ENCODE results near the gene DBI. TPM values are rescaled to one million over a fixed set of nuclear protein-coding genes. Genes with fewer than 3 reads are reported as not detected.

DBI gene
- total RNA-seq, 1 donor from 2014 or later: 125 TPM

- DNase-seq (ENCODE audit: extremely low spot score, unreplicated experiment): no peak
- H3K36me3 Mint-ChIP-seq: no peaks in the 10 kb centered on the region
- H3K4me3 Mint-ChIP-seq: no peak overlapping the region
- H3K27ac Mint-ChIP-seq: no peak overlapping the region
- no peaks in the 10 kb centered on the region for H3K9me3 Mint-ChIP-seq
- H3K27me3 Mint-ChIP-seq: no peaks in the 10 kb centered on the region
- TF ChIP-seq CTCF (conservative IDR thresholded peaks at IDR 0.05): no peak
- peaks cover 11% of the 10 kb centered on the region for H3K4me1 Mint-ChIP-seq (ENCODE audit: unreplicated experiment)
Observed at GRCh38 chr2:119326938-119327337, 39.8 kb upstream of the DBI start.

- no peak for TF ChIP-seq CTCF (conservative IDR thresholded peaks at IDR 0.05)
- Mint-ChIP-seq H3K36me3 (no peaks in the 10 kb centered on the region), H3K9me3 (no peaks in the 10 kb centered on the region), H3K4me1 (ENCODE audit: unreplicated experiment) (peaks cover 11% of the 10 kb centered on the region), H3K4me3 (no peak overlapping the region), H3K27ac (no peak overlapping the region), H3K27me3 (no peaks in the 10 kb centered on the region)
- no peak for DNase-seq (ENCODE audit: extremely low spot score, unreplicated experiment)
Observed at GRCh38 chr2:119327431-119327830, 39.3 kb upstream of the DBI start.

GRCh38 chr2:119332953-119333352 is 33.8 kb upstream of the DBI start:
- Mint-ChIP-seq H3K27me3 (no peaks in the 10 kb centered on the region), H3K36me3 (peaks cover 6% of the 10 kb centered on the region), H3K4me3 (no peak overlapping the region), H3K27ac (no peak overlapping the region), H3K9me3 (no peaks in the 10 kb centered on the region), H3K4me1 (ENCODE audit: unreplicated experiment) (no peaks in the 10 kb centered on the region)
- TF ChIP-seq CTCF (conservative IDR thresholded peaks at IDR 0.05): no peak
- DNase-seq (ENCODE audit: extremely low spot score, unreplicated experiment): no peak

GRCh38 chr2:119333360-119333759 is 33.4 kb upstream of the DBI start:
- Mint-ChIP-seq H3K4me3 (no peak overlapping the region), H3K27ac (no peak overlapping the region), H3K27me3 (no peaks in the 10 kb centered on the region), H3K9me3 (no peaks in the 10 kb centered on the region), H3K36me3 (peaks cover 6% of the 10 kb centered on the region), H3K4me1 (ENCODE audit: unreplicated experiment) (no peaks in the 10 kb centered on the region)
- no peak for DNase-seq (ENCODE audit: extremely low spot score, unreplicated experiment)
- no peak for TF ChIP-seq CTCF (conservative IDR thresholded peaks at IDR 0.05)

- H3K27me3 Mint-ChIP-seq: no peaks in the 10 kb centered on the region
- H3K27ac Mint-ChIP-seq: no peak overlapping the region
- DNase-seq (ENCODE audit: extremely low spot score, unreplicated experiment): no peak
- H3K4me1 Mint-ChIP-seq (ENCODE audit: unreplicated experiment): no peaks in the 10 kb centered on the region
- TF ChIP-seq CTCF (conservative IDR thresholded peaks at IDR 0.05): no peak
- H3K36me3 Mint-ChIP-seq: peaks cover 6% of the 10 kb centered on the region
- H3K4me3 Mint-ChIP-seq: no peak overlapping the region
- H3K9me3 Mint-ChIP-seq: no peaks in the 10 kb centered on the region
Observed at GRCh38 chr2:119333833-119334232, 32.9 kb upstream of the DBI start.

GRCh38 chr2:119337749-119338148 is 29.0 kb upstream of the DBI start:
- TF ChIP-seq CTCF (conservative IDR thresholded peaks at IDR 0.05): no peak
- Mint-ChIP-seq H3K9me3 (no peaks in the 10 kb centered on the region), H3K27ac (no peak overlapping the region), H3K4me3 (no peak overlapping the region), H3K4me1 (ENCODE audit: unreplicated experiment) (no peaks in the 10 kb centered on the region), H3K27me3 (no peaks in the 10 kb centered on the region), H3K36me3 (peaks cover 6% of the 10 kb centered on the region)
- no peak for DNase-seq (ENCODE audit: extremely low spot score, unreplicated experiment)

All from type B pancreatic cell (in vitro differentiated cells).